ENCODE measurements around the gene COL12A1. TPM values are rescaled to one million over a fixed set of nuclear protein-coding genes. Genes with fewer than 3 reads are reported as not detected.

COL12A1 gene
- total RNA-seq, 2 experiments from 2014 or later, result not detected

GRCh38 chr6:75107913-75108312, 97.9 kb downstream of the COL12A1 start:
- Mint-ChIP-seq H3K4me1 (ENCODE audit: low read depth) (no peaks in the 10 kb centered on the region), H3K9me3 (no peaks in the 10 kb centered on the region), H3K4me3 (no peak overlapping the region), H3K36me3 (no peaks in the 10 kb centered on the region), H3K27me3 (no peaks in the 10 kb centered on the region), H3K27ac (no peak overlapping the region)
- POLR2A ChIA-PET, result no interaction called here
- CTCF ChIA-PET, result no interaction called here
- intact Hi-C loops (cut with micrococcal nuclease), result no loop called here
- DNase-seq, result no peak

- H3K27me3 Mint-ChIP-seq, result no peaks in the 10 kb centered on the region
- ChIA-PET CTCF (no interaction called here), POLR2A (no interaction called here)
- H3K27ac Mint-ChIP-seq, result no peak overlapping the region
- no peaks in the 10 kb centered on the region for H3K36me3 Mint-ChIP-seq
- no peak overlapping the region for H3K4me3 Mint-ChIP-seq
- H3K9me3 Mint-ChIP-seq, result no peaks in the 10 kb centered on the region
- no peaks in the 10 kb centered on the region for H3K4me1 Mint-ChIP-seq (ENCODE audit: low read depth)
- intact Hi-C loops (cut with micrococcal nuclease), result no loop called here
- no peak for DNase-seq
These were observed 99.4 kb downstream of the COL12A1 start for GRCh38 chr6:75106426-75106825.

GRCh38 chr6:75103431-75103830, 102.4 kb downstream of the COL12A1 start:
- no peaks in the 10 kb centered on the region for H3K27me3 Mint-ChIP-seq
- CTCF ChIA-PET, result no interaction called here
- H3K27ac Mint-ChIP-seq, result no peak overlapping the region
- POLR2A ChIA-PET, result no interaction called here
- intact Hi-C loops (cut with micrococcal nuclease), result no loop called here
- H3K36me3 Mint-ChIP-seq, result no peaks in the 10 kb centered on the region
- H3K4me1 Mint-ChIP-seq (ENCODE audit: low read depth), result no peaks in the 10 kb centered on the region
- H3K9me3 Mint-ChIP-seq, result no peaks in the 10 kb centered on the region
- no peak for DNase-seq
- H3K4me3 Mint-ChIP-seq, result no peak overlapping the region

GRCh38 chr6:75102301-75102700, 103.6 kb downstream of the COL12A1 start:
- Mint-ChIP-seq H3K9me3 (no peaks in the 10 kb centered on the region), H3K36me3 (no peaks in the 10 kb centered on the region), H3K4me1 (ENCODE audit: low read depth) (no peaks in the 10 kb centered on the region), H3K27ac (no peak overlapping the region), H3K27me3 (no peaks in the 10 kb centered on the region), H3K4me3 (no peak overlapping the region)
- ChIA-PET CTCF (no interaction called here), POLR2A (no interaction called here)
- DNase-seq, result no peak
- intact Hi-C loops (cut with micrococcal nuclease), result no loop called here

GRCh38 chr6:75101896-75102295, 104.0 kb downstream of the COL12A1 start:
- Mint-ChIP-seq H3K36me3 (no peaks in the 10 kb centered on the region), H3K4me3 (no peak overlapping the region), H3K9me3 (no peaks in the 10 kb centered on the region), H3K4me1 (ENCODE audit: low read depth) (no peaks in the 10 kb centered on the region), H3K27me3 (no peaks in the 10 kb centered on the region), H3K27ac (no peak overlapping the region)
- intact Hi-C loops (cut with micrococcal nuclease), result no loop called here
- ChIA-PET CTCF (no interaction called here), POLR2A (no interaction called here)
- no peak for DNase-seq

- H3K9me3 Mint-ChIP-seq, result no peaks in the 10 kb centered on the region
- H3K36me3 Mint-ChIP-seq, result no peaks in the 10 kb centered on the region
- no peaks in the 10 kb centered on the region for H3K4me1 Mint-ChIP-seq (ENCODE audit: low read depth)
- ChIA-PET POLR2A (no interaction called here), CTCF (no interaction called here)
- no peaks in the 10 kb centered on the region for H3K27me3 Mint-ChIP-seq
- intact Hi-C loops (cut with micrococcal nuclease), result no loop called here
- no peak overlapping the region for H3K4me3 Mint-ChIP-seq
- DNase-seq, result no peak
- no peak overlapping the region for H3K27ac Mint-ChIP-seq
These were observed 107.1 kb downstream of the COL12A1 start for GRCh38 chr6:75098709-75099108.

- CTCF ChIA-PET, result no interaction called here
- no peak overlapping the region for H3K4me3 Mint-ChIP-seq
- H3K9me3 Mint-ChIP-seq, result no peaks in the 10 kb centered on the region
- POLR2A ChIA-PET, result no interaction called here
- no peak overlapping the region for H3K27ac Mint-ChIP-seq
- intact Hi-C loops (cut with micrococcal nuclease), result no loop called here
- H3K27me3 Mint-ChIP-seq, result no peaks in the 10 kb centered on the region
- H3K4me1 Mint-ChIP-seq (ENCODE audit: low read depth), result no peaks in the 10 kb centered on the region
- H3K36me3 Mint-ChIP-seq, result no peaks in the 10 kb centered on the region
- no peak for DNase-seq
These were observed 108.9 kb downstream of the COL12A1 start for GRCh38 chr6:75096966-75097365.

GRCh38 chr6:75094614-75095200, 111.1 kb downstream of the COL12A1 start:
- H3K4me1 Mint-ChIP-seq (ENCODE audit: low read depth), result no peaks in the 10 kb centered on the region
- ChIA-PET POLR2A (no interaction called here), CTCF (no interaction called here)
- intact Hi-C loops (cut with micrococcal nuclease), result no loop called here
- H3K4me3 Mint-ChIP-seq, result no peak overlapping the region
- H3K27ac Mint-ChIP-seq, result no peak overlapping the region
- H3K9me3 Mint-ChIP-seq, result no peaks in the 10 kb centered on the region
- H3K36me3 Mint-ChIP-seq, result no peaks in the 10 kb centered on the region
- no peak for DNase-seq
- no peaks in the 10 kb centered on the region for H3K27me3 Mint-ChIP-seq

GRCh38 chr6:75091467-75092190, 114.2 kb downstream of the COL12A1 start:
- intact Hi-C loops (cut with micrococcal nuclease), result no loop called here
- DNase-seq, result no peak
- Mint-ChIP-seq H3K36me3 (no peaks in the 10 kb centered on the region), H3K27me3 (no peaks in the 10 kb centered on the region), H3K9me3 (no peaks in the 10 kb centered on the region), H3K27ac (no peak overlapping the region), H3K4me3 (no peak overlapping the region), H3K4me1 (ENCODE audit: low read depth) (no peaks in the 10 kb centered on the region)
- ChIA-PET CTCF (no interaction called here), POLR2A (no interaction called here)

GRCh38 chr6:75090576-75090975, 115.3 kb downstream of the COL12A1 start:
- intact Hi-C loops (cut with micrococcal nuclease), result no loop called here
- no peak for DNase-seq
- H3K27ac Mint-ChIP-seq, result no peak overlapping the region
- H3K4me3 Mint-ChIP-seq, result no peak overlapping the region
- H3K9me3 Mint-ChIP-seq, result no peaks in the 10 kb centered on the region
- no peaks in the 10 kb centered on the region for H3K4me1 Mint-ChIP-seq (ENCODE audit: low read depth)
- ChIA-PET POLR2A (no interaction called here), CTCF (no interaction called here)
- peaks cover 5% of the 10 kb centered on the region for H3K27me3 Mint-ChIP-seq
- no peaks in the 10 kb centered on the region for H3K36me3 Mint-ChIP-seq

- ChIA-PET POLR2A (no interaction called here), CTCF (no interaction called here)
- Mint-ChIP-seq H3K4me3 (no peak overlapping the region), H3K9me3 (no peaks in the 10 kb centered on the region), H3K27ac (no peak overlapping the region), H3K4me1 (ENCODE audit: low read depth) (no peaks in the 10 kb centered on the region), H3K36me3 (no peaks in the 10 kb centered on the region), H3K27me3 (peaks cover 12% of the 10 kb centered on the region)
- intact Hi-C loops (cut with micrococcal nuclease), result no loop called here
- DNase-seq, result no peak
These were observed 115.9 kb downstream of the COL12A1 start for GRCh38 chr6:75089921-75090320.

GRCh38 chr6:75089151-75089897, 116.5 kb downstream of the COL12A1 start:
- ChIA-PET CTCF (no interaction called here), POLR2A (no interaction called here)
- Mint-ChIP-seq H3K36me3 (no peaks in the 10 kb centered on the region), H3K27ac (no peak overlapping the region), H3K4me1 (ENCODE audit: low read depth) (no peaks in the 10 kb centered on the region), H3K9me3 (no peaks in the 10 kb centered on the region), H3K4me3 (no peak overlapping the region), H3K27me3 (peaks cover 18% of the 10 kb centered on the region)
- intact Hi-C loops (cut with micrococcal nuclease), result no loop called here
- DNase-seq, result no peak
